PC-3 (cell line): ENCODE measurements around the gene FYTTD1.

Source experiments
- EZH2 ChIP-seq: fragments of 300-600 bp; sonication (generic); IDR thresholded peaks from one replicate; pipeline ENCODE4 v1.6.1; 2017; ENCODE audit warnings: antibody characterized with exemption, mild to moderate bottlenecking, low read length; ENCODE audit not compliant: unreplicated experiment
- EZH2phosphoT487 ChIP-seq: fragments of 300-600 bp; sonication (generic); IDR thresholded peaks from 2 replicates; pipeline ENCODE4 v1.6.1; 2018; ENCODE audit warnings: mild to moderate bottlenecking, antibody characterized with exemption, low read length, borderline replicate concordance

GRCh38 chr3:197720694-197721093 lies 29.0 kb upstream of the FYTTD1 start:
- no peak for TF ChIP-seq EZH2
- no peak for TF ChIP-seq EZH2phosphoT487
